SK-N-SH (cell line): ENCODE results near the gene JKAMP.

Experiments
- CHD2 ChIP-seq: fragments of 150-350 bp; IDR thresholded peaks from 2 replicates; pipeline ENCODE4 v1.6.1; 2018; ENCODE audit warnings: low read length; ENCODE audit not compliant: partially characterized antibody
- CTCF ChIP-seq: fragments of 200-600 bp; sonication (generic); IDR thresholded peaks from 2 replicates; pipeline ENCODE4 v1.6.1; 2017; ENCODE audit warnings: antibody characterized with exemption, mild to moderate bottlenecking, moderate library complexity
- GABPA ChIP-seq: IDR thresholded peaks from 2 replicates; pipeline ENCODE4 v1.4.0; 2012; ENCODE audit warnings: low read depth, mild to moderate bottlenecking
- JUND ChIP-seq: IDR thresholded peaks from 2 replicates; pipeline ENCODE4 v1.4.0; 2012
- MXI1 ChIP-seq: IDR thresholded peaks from 2 replicates; pipeline ENCODE4 v1.6.1; 2012; ENCODE audit warnings: mild to moderate bottlenecking, low read depth, low read length, improper control_type of control experiment
- PBX3 ChIP-seq: IDR thresholded peaks from 2 replicates; pipeline ENCODE4; 2012
- REST ChIP-seq: IDR thresholded peaks from 2 replicates; pipeline ENCODE4 v1.6.1; 2012; ENCODE audit warnings: mild to moderate bottlenecking, low read depth, low read length, moderate library complexity
- RFX5 ChIP-seq: IDR thresholded peaks from 2 replicates; pipeline ENCODE4 v1.6.1; 2012; ENCODE audit warnings: mild to moderate bottlenecking, improper control_type of control experiment, low read length
- TAF1 ChIP-seq: IDR thresholded peaks from 2 replicates; pipeline ENCODE4 v1.6.1; 2012; ENCODE audit warnings: low read depth, mild to moderate bottlenecking, low read length, moderate library complexity, borderline replicate concordance

GRCh38 chr14:59451849-59452248 is 32.5 kb upstream of the JKAMP start:
- TF ChIP-seq CTCF (no peak), GABPA (no peak), CHD2 (no peak), RFX5 (no peak), MXI1 (no peak), PBX3 (no peak), TAF1 (no peak), JUND (no peak), REST (no peak)
